Measurements from ENCODE around the gene IL12A.

Gene IL12A

DNA sequence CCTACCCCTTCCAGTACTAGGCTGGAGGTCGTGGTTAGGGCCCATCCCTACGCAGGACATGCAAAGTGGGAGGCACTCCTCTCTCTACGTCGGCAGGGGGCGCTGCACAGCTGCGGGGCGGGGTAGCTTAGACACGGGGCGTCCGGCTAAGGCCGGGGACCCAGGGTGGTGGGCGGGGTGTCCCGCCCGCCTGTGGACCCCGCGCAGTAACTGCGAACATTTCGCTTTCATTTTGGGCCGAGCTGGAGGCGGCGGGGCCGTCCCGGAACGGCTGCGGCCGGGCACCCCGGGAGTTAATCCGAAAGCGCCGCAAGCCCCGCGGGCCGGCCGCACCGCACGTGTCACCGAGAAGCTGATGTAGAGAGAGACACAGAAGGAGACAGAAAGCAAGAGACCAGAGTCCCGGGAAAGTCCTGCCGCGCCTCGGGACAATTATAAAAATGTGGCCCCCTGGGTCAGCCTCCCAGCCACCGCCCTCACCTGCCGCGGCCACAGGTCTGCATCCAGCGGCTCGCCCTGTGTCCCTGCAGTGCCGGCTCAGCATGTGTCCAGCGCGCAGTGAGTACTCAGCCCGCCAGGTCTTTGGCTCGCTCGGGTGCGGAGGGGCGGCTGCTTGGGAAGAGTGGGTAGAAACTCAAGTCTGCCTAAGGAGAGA, at the start of gene IL12A:
Gene IL12A, plus strand, starts transcription at position 219 of the 655 bp plus-strand sequence.
- no peak for FAIRE-seq

DNA sequence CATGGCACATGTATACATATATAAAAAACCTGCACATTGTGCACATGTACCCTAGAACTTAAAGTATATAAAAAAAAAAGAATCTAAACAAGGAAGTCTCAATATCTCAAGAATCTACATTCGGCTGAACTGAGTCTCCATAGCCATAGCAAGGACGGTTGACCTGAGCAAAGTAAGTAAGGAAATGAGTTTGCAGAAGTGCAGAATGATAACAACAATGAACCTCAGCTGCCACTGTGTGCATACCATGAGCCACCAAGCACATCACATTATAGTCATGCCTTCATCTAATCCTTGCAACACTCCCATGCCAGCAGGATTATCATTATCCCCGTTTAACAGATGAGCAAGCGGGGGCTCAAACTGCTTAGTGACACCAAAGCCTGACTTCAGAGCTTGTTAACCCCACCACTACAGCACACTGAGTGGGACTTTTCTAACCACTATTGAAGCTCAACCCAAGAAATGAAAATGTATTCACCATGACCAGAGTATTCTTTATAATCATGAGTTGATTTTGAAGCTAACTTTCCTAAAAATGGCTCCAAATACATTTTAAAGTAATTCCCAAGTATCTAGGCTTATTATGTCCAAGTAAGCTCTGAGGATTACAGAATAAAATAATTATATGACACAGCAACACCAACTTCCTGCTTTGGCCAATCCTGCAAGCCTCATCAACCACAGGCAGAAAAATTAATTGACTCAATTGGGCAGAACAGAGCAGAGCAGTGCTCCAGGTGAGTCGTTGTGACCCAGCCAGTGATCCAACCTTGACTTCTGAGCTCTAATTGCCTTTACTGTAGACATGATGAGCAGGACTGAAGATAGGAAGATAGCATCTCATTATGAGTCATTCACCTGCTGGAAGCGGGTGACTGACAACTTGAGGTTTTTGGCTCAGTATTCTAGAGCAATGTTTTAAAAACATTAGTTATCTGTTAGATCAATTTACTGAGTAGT, 47.3 kb upstream of the IL12A start:
- no peak for FAIRE-seq

DNA sequence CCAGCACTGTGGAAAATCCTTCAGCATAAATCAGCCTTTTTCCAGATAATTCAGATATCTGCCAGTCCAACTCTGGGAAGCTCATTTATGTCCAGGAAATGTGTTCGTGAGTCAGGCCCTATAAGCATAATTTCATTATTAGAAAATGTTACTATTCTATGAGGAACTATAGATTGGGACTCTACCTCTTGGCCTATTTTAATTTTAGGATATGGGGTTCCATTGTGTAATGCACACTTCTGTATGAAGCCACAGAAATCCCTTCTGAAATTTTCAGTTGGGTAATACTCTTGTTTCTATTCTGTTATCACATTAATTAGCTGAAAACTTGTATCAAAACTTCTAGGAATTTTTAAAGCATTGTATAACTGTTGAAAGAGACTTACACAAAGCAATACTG, 43.9 kb upstream of the IL12A start:
- FAIRE-seq = no peak

DNA sequence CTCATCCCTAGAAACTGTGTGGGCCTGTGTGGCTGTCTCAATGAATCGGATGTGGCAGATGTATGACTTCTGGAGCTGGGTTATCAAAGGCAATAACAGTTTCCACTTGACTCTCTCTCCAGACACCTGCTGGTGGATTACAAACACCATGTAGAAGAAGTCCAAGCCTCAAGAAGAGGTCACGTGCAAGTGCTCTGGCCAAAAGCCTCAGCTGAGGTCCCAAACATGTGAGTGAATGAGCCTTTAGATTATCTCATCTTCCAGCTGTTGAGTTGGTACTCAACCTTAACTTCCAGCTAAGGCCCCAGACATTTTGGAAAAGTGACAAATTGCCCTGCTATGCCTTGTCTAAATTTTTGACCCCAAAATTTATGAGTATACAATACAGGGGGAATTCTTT, 42.7 kb upstream of the IL12A start:
- FAIRE-seq = no peak

DNA sequence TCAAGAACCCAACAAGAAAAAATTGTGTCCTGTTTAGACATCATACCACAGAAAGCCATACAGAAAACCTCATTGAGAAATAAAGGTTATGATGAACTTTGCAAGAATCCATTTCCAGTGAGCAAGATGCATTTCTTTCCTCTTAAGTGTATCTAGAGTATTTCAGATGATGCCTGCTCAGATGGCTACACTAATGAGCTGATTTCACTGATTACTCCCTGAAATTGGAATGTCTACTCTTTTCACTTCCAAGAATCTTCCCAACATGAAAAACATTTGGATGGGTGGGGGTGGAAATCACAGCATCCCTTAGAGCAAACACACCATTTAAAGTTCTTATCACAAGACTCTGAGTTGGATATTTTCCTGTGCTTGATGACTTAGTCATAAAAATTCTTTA, 41.4 kb upstream of the IL12A start:
- FAIRE-seq = no peak

DNA sequence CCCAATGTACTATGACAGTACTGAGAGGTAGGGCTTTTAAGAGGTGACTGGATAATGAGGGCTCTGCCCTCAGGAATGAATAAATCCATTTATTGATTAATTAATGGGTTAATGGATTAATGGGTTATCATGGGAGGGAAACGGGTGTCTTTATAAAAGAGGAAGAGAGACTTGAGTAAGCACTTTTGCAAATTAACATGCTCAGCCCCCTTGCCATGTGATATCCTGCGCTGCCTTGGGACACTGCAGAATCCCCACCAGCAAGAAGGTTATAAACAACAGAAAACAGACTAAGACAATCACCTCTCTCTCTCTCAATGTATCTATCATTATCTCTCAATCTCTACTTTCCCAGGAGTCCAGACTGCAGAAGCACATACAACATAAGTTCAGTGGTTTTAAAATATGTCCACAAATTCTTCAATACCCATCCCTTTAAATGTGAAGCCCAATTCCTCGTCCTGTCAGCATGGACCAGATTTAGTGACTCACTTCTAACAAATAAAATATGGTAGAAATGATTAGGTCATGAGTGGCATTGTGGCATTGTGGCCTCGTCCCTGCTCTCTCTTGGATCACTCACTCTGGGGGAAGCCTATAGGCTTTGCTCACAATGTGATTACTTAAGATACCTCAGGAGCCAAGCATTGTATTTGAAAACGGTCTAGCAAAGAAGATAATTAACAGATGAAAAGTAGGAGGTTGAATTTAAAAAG, 40.0 kb upstream of the IL12A start:
- FAIRE-seq = no peak

DNA sequence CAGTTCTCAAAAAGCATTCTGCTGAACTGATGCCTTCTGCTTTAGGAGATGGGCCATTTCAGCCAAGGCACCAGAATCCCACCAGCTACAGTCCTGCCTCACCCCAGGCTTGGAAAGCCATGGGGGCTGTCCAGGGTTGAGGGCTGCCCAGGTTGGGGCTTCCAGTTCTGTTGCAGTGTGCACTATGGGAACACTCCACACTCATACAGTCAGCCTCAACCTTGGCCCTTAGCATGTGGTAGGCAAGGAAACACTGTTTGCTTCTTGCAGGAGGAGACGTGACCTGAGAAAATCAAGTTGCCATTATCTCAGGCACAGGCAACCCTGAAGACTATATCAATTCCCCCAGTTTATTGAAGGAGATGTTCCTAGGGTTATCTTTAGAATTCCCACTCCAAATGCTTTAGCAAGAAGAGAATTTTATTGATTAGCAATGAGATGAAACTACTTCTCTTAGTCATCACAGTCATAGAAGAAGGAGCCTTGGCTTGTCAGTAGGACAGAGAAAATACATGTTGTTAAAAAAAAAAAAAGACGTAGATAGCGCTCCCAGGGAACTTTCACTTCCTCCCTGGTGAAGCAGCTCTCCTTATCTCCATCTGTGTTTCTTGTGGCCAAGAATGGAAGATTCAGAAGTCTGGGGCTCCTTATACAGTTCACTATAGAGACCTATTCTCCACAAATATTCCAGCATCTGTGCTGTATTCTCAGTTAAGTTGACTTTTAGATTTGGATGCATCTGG, 38.3 kb upstream of the IL12A start:
- no peak for FAIRE-seq

DNA sequence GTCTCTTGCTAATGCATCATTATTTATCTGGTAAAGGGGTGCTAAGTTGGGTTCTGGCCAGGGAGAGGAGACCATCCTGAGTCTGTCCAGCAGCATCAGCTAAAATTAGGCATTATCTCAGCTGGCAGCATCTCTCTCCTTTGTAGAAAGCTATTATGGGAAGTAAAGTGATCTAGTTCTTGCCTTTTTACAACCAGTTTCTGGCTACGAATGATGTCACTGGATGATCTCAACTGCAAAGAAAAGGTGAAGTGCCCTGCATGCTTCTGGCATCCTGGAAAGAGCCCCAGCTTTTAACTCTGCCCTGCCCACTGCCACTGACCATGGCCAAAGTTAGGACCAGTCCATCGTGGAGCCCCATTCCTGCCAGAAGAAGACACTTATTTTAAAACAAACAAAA, 37.1 kb upstream of the IL12A start:
- no peak for FAIRE-seq

DNA sequence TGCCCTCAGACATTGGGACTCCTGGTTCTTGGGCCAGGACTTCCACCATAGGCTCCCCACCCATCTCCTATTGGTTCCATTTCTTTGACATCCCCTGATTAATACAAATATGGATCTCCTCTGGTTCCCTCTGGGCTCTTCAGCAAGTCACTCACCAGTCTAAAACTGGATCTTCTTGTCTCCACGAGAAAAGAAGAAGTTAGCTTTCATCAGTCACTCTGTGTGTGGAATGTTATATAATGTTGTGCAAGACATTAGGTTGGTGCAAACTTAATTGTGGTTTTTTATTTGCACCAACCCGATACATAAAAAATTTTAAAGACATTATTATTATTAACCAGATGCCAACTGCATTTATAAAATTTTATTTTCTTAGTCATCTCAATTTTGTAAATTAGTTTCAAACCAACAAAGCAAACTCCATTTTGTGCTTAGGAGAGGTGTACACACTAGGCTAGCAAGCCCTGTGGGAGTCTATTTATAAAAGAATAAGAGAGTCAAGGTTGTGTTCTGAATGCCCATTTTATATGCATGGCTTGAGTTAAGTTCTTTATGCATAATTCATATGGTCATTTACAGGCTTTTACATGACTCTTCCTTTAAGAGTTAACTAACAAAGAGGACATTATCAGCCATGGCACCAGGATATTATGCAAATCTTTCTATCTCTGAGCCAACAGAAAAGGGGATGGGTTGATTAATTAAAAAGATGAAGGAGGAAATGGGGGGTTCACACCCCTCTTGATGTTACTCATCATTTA, 35.1 kb upstream of the IL12A start:
- no peak for FAIRE-seq

DNA sequence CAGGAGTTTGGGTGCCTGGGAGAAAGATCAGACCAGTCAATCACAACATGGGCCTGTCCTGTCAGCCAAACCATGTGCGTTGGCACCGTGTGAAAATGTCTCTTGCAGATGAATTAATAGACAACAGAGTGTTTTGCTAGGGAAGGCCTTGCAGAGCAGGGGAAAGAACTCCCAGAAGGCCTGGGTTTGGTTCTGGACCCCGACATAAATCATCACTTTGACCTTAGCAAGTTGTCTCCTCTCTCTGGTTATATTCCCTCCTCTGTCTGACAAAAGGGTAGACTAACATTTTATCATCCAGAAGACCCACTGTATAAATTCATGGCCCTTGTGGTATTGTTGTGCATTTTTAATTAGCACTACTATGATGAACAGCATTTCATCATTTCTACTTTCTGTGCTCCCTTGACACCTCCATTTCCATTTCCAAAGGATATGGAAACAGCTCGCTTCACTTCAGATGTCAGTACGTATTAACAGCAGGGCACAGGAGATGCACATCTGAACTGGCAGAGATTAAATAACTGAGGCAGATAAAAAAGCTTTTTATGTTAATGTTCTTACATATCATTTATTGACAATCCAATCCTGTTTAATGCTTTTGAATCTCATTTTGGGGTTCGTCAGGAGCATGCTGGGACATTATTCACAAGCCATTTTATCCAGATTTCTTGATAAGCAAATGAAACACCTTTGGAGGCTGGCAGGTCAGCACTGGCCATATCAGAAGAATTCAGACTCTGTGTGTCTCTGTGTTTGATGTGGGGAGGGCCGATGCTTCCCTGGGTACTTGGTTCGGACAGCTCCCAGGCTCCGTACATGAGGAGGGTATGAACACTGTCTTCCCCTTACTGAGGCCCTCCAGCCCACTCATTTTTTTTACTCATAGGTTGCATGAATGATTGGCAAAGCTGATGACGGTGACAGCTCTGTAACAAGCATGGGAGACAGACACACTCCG, 28.2 kb upstream of the IL12A start:
- no peak for FAIRE-seq

DNA sequence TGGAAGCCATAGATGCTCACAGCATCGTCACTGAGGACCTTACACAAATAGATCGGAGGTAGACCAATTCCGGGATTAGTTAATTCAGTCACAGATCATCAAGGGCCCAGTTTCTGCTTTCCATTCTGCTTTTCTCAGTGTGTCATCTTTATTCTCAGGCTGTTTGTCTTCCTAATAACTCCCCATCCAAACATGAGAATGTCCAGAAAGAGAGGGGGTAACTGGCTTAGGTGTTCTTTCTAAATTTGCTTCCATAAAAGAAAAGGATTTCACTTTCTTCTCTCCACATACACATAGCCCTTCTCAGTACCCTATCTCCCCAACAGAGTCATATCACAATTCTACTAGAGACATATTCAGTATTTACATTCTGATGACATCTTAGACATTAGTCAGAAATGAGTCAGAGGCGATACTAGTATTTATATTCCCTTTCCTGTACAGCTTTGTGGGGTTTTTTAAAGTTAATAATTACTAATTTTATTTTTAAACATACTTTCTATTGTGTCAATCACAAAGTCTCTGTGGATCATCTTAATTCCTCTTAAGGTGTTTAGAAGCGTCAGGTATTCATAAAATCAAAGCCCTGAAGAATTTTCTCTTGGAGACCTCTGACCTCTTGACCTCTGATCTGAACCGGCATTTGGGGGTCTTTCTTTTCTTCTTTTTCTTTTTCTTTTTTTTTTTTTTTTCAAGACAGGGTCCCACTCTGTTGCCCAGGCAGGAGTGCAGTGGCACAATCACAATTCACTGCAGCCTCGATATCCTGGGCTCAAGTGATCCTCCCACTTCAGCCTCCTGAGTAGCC, 24.3 kb upstream of the IL12A start:
- FAIRE-seq = no peak

DNA sequence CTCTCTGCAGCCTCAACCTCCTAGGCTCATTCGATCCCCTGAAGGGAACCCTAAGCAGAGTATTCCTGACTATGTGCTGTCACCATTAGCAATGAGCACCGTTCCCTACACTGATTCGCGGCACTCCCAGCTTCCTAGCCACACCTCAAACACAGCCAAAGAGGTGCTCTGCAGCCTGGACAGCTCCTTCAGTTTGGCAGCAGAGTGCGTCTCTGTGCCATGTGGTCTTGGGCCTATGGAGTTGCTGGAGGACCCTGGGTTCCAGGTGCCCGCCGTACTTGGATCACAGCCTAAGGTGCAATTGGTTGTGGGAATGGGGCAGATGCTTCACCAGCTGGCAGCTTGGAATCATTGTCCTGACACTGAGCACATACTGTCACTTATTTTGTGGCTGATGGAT, 17.3 kb upstream of the IL12A start:
- no peak for FAIRE-seq

DNA sequence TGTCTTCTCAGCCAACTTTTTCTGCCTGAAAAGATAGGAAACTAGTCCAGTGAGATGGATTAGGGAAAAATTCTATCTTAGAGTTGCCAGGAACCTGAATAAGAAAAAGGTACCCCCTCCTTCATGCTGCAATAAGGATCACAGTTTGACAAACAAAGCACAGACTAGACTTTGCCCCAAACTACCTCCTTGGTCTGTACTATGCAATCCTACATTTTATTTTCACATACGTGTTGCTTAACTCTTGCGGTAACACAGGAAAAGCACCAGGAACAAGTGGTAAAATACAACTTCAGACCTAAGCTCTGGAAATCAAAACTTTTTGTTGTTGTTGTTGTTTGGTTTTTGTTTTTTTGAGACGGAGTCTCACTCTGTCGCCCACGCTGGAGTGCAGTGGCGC, 11.3 kb upstream of the IL12A start:
- FAIRE-seq = no peak

DNA sequence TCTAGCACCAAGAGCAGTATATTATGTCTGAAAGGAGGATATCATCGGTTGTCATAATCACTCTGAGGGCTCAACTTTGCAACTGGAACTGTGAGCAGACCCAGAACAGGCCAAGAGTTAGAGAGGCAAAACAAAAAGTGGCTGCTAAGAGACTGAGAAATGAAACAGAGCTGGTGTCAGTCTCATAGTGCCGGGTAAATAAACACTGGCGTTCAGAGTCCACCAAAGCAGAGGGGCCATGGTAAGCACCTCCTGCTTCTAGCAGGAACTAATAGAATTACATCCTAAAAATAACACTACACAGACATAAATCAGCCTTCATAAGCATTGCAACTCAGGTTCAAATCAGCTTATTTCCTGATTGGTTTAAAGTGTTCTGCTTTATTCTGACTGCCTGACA, 10.3 kb upstream of the IL12A start:
- no peak for FAIRE-seq

DNA sequence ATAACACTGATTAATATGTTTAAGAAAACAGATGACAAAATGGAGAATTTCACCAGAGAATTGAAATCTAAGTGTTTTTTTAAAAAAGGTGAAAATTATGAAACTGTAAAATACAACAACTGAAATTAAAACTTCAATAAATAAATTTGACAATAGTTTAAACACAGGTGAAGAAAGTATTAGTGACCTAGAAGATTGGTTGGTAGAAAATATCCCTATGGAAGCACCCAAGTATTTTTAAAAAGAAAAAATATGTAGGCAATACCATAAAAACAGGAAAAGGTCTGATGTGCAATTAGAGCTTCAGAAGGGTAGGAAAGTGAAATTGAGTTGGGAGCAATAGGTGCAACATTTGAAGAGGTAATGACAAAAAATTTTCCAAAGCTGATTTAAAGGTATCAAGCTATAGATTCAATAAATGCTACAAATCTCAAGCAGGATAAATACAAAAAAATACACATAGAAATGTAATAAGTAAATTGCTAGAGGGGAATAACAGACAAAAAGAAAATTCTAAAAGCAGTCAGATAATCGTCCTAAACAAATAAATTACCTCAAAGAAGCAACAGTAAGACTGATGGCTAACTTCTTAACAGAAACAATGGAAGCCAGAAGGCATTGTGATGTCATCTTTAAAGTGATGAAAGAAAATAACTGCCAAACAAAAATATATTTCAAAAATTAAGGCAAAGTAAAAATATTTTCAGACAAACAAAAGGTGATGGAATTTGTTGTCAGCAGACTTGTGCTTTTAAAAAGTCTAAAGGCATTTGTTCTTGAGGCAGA, 9.5 kb upstream of the IL12A start:
- FAIRE-seq = no peak

DNA sequence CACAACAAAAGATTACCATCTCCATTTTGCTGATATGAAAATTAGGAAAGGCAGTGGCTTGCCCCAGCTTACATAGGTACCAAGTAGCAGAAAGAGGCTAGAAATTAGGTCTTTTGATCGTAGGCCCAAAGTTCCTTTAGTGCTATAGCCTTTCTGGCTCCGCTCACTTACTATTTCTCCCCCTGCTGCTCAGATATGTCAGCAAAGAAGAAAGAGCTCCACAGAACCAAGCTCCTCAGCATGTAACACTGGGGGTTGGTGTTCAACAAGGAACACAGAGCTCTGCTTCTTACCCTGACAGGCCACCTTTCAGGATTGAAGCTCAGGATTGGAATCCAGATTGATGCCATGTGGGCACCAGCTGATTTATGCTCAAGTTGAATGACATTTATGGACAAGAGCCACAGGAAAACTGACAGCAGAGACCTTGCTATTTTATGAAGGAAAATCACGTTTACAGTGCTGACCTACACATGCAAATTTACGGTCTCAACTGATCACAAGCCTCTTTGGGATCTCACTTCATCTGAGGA, 6.1 kb upstream of the IL12A start:
- no peak for FAIRE-seq

DNA sequence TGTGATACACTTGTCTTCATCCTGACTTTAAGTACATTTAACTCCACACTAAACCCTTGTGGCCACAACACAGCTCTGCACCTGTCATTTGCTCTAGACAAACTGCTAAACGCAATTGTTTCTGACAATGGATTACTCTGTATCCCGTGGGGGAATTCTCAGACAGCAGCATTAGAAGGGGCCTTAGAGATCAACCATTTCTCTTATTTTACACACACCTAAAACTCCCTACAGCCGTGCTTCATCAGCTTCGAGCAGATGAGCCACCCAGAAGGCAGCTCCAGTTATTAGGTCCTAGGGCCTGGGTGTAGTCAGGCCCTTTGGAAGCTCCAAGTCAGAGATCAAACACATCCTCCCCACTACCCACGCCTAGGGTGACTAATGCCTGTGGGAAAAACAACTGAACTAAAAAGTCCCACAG, 1.3 kb upstream of the IL12A start:
- no peak for FAIRE-seq

DNA sequence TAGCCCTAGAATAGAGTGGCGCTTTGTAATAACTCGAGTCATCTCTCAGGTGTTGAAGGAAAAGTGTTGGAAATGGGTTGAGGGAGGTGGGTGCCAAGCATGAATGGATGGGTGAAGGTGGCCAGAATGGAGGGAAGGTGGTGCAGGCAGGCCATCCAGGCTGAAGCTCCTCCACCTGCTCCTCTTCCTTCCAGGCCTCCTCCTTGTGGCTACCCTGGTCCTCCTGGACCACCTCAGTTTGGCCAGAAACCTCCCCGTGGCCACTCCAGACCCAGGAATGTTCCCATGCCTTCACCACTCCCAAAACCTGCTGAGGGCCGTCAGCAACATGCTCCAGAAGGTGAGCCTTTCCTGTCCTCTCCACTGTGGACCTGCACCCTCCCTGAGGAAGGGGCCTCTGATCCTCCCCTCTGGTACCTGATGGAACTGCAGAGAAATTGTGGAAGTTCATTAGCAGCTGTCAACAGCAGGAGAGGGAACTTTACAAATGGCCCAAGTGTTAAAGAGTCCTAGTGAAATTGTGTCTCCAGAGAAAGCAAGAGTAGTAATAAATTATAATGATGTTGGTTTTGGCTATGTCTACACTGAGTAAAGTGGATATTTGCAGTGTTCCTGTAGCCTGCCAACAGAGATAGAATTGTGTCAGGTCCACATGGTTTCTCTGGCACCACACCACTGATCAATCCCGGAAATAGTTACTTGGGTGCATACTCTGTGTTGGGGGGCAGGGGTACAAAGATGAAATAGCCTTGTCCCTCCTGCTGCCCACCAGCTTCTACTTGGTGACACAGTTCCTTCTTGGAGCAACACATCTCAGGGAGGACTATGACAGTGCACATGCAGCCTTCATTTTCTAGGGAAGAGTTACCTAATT, 1.6 kb downstream of the IL12A start:
- FAIRE-seq = no peak

All from islet of Langerhans (tissue), 1 donor.